Left renal cortex interstitium (tissue), 4 donors: ENCODE results near the gene FAM13A. TPM values are rescaled to one million over a fixed set of nuclear protein-coding genes. Genes with fewer than 3 reads are reported as not detected.

Experiments used
- DNase-seq, 4 donors: peaks; one replicate each; pipeline ENCODE4 v3.0.0-alpha.2; 2013; ENCODE audit warnings: low read depth in 4 of 4, low spot score in 2 of 4, missing footprints in 1 of 4
- polyA plus RNA-seq, 4 donors: library from polyadenylated mRNA; unstranded; fragments of 120-200 nt; gene quantifications; one replicate each; pipeline ENCODE4 v1.2.1, GENCODE V29; 2013; ENCODE audit not compliant: insufficient read length in 4 of 4

The FAM13A gene
- polyA plus RNA-seq, 4 donors: 27.5 to 41.8 (median 34.8) TPM

- peak in 1 of 4 donors; percentile 21 for DNase-seq
Observed at GRCh38 chr4:88820698-88821415, 236.1 kb downstream of the FAM13A start.

GRCh38 chr4:88819818-88820697, 236.9 kb downstream of the FAM13A start:
- no peak for DNase-seq

DNA sequence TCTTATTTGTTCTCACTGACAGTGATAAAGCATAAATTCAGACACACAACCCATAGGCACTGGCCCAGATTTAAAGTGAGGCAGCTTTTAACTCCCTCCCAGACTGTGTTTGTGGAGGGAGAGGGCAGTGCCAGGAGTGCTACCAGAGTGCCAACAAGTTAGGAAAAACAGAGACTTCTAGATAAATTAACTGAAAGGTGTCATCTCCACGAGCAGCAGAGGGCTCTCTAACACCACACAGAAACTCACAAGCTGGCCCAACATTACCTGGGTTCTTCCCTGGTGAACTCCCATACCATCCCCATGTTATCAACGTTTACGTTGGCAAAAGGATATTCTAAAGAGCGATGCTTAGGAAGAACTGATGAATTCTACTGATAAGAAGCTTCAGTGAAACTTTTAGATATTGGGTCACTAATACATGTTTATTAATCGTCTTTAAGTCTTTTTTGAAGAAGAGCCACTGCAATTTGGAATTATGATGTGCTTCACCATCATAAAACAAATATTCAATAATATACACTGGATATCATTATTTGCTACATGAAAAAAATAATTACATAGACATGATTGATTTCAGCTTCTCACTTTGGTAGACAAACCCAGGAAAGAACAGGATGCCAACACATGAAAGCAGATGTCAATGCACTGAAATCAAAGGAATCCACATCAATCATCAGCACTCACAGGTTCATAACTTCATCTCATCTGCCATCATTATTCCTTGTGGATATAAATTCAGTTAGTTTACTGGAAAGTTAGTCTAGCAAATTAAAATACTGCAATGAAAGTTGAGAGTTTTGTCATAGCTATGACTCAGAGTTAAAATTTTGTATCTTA, 238.1 kb downstream of the FAM13A start:
- DNase-seq: no peak

DNA sequence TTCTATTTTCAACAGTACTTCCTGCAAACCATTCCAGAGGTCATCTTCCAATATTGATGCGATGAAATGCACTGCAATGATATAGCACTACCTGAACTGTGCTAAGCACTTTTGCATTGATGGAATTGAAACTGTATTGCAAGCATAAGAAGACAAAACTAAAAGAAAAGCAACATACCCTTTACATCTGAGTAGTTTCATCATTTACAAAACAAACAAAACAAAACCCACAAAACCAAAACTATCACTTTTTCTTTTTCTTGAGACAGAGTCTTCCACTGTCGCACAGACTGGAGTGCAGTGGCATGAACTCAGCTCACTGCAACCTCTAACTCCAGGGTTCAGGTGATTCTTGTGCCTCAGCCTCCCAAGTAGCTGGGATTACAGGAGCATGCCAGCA, 239.2 kb downstream of the FAM13A start:
- DNase-seq: no peak

GRCh38 chr4:88816360-88816759, 240.6 kb downstream of the FAM13A start:
- DNase-seq: no peak

- no peak for DNase-seq
Observed at GRCh38 chr4:88814043-88814617, 242.9 kb downstream of the FAM13A start.

- no peak for DNase-seq
Observed at GRCh38 chr4:88813013-88813412, 244.0 kb downstream of the FAM13A start.

- DNase-seq: no peak
Observed at GRCh38 chr4:88812420-88812819, 244.6 kb downstream of the FAM13A start.

DNA sequence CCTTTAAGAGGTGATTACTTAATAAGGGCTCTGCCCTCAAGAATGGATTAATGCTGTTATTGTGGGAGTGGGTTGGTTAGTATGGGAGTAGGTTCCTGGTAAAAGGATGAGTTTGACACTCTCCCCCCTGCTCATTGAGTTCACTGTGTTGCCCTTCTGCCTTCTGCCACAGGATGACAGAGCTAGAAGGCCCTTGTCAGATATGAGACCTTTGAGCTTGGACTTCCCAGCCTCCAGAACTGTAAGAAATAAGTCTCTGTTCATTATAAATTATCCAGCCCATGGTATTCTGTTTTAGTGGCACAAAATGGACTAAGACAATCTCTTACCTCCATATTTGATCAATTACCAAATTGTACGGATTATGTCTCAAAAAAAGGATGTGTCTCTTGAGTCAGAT, 245.1 kb downstream of the FAM13A start:
- DNase-seq: no peak

- no peak for DNase-seq
Observed at GRCh38 chr4:88810325-88810724, 246.7 kb downstream of the FAM13A start.

- DNase-seq: no peak
Observed at GRCh38 chr4:88809576-88810219, 247.3 kb downstream of the FAM13A start.

DNA sequence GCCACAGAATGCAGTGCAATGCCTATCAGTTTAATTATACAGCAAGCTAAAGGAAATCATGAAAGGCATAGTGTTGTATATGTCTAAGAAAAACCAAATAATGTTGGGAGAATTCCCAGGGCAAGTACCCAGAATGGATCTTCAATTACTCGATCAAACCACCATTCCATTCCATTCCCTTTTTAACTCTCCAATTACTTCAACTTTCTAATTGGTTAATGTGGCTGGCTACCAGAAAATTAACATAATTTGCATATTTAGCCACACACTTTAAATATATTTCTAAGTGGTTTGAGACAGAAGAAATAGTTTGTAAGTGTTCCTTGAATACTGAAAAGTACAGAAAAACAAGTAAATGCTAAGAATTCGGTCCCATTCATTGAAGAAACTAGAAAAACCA, 247.9 kb downstream of the FAM13A start:
- DNase-seq: no peak

GRCh38 chr4:88807499-88807898, 249.5 kb downstream of the FAM13A start:
- DNase-seq: no peak

DNA sequence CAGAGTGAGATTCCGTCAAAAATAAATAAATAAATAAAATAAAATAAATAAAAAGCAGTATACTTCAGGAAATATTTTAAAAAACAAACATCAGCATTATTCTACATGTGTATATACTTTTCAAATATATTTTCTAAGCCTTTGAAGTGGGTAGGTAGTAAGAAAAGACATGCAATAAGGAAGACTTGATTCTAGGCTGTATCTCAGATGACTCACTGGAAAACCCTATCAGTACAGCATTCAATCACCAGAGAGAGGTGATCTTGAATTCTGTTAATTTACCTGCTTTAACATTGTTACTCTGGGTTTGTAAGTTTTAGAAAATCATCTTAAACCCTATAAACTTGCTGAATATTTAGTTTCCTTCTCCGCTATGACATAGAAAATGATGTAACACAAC, 252.8 kb downstream of the FAM13A start:
- DNase-seq: no peak

- no peak for DNase-seq
Observed at GRCh38 chr4:88803600-88804096, 253.3 kb downstream of the FAM13A start.

GRCh38 chr4:88802585-88803286, 254.2 kb downstream of the FAM13A start:
- DNase-seq: no peak

DNA sequence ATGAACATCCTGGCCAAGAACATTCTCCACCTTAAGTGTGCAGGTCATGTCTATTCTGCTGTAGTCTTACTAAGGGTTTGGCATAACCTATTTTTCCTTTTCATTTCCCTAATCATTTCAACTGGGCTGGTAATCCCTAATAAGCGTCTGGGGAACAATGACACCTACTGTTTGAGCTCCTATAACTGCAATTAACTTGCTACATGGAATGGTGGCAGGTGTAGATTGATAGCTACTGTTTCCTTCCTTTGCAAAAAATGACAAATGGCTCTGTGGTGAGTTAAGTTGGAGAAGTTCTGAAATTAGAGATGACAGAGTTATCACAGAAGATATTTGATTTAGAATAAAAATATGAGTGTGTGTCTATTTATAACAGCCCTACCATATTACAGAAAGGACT, 254.8 kb downstream of the FAM13A start:
- no peak for DNase-seq

- no peak for DNase-seq
Observed at GRCh38 chr4:88799900-88800299, 257.1 kb downstream of the FAM13A start.

- no peak for DNase-seq
Observed at GRCh38 chr4:88797725-88798124, 259.3 kb downstream of the FAM13A start.
